ENCODE data around the gene FBXO8. TPM values are rescaled to one million over a fixed set of nuclear protein-coding genes. Genes with fewer than 3 reads are reported as not detected.

The FBXO8 gene
- total and polyA plus RNA-seq, 4 experiments from 2014 or later, result 10.8 to 32.2 (median 26.6) TPM

GRCh38 chr4:174230148-174230547, 53.3 kb downstream of the FBXO8 start:
- POLR2A ChIA-PET (ENCODE audit: partially characterized antibody), result no interaction called here
- H3K36me3 ChIP-seq (ENCODE audit: insufficient read depth, low read length), result no peaks in the 10 kb centered on the region
- H3K4me3 Mint-ChIP-seq, result no peak overlapping the region
- no peak overlapping the region for H3K4me3 ChIP-seq (ENCODE audit: low read length in 2 of 2)
- no peaks in the 10 kb centered on the region for H3K4me1 ChIP-seq (ENCODE audit: insufficient read depth, low read length)
- H3K27me3 ChIP-seq (ENCODE audit: insufficient read depth, low read length), result peaks cover 5% of the 10 kb centered on the region
- H3K36me3 Mint-ChIP-seq, result peaks cover 6 to 8% of the 10 kb centered on the region in 2 donors
- DNase-seq, result no peak
- intact Hi-C loops (cut with micrococcal nuclease), result no loop called here
- H3K9me3 Mint-ChIP-seq, result no peaks in the 10 kb centered on the region
- H3K4me1 Mint-ChIP-seq, result no peaks in the 10 kb centered on the region
- peaks cover 7 to 9% of the 10 kb centered on the region in 2 donors for H3K27me3 Mint-ChIP-seq
- H3K27ac Mint-ChIP-seq, result no peak overlapping the region
- H3K9me3 ChIP-seq (ENCODE audit: control insufficient read depth in 1 of 2, low read length in 2 of 2), result no peaks in the 10 kb centered on the region
- no peak overlapping the region for H3K27ac ChIP-seq (ENCODE audit: low read depth, low read length)
- CTCF ChIA-PET (ENCODE audit: partially characterized antibody), result interaction anchor here (0.8 kb wide), 1 partner anchor 10 kb away, joined by 3 read pairs; no protein-coding TSS in a partner anchor

- Histone ChIP-seq H3K27me3 (ENCODE audit: insufficient read depth, low read length) (peaks cover 5% of the 10 kb centered on the region), H3K4me1 (ENCODE audit: insufficient read depth, low read length) (no peaks in the 10 kb centered on the region), H3K9me3 (ENCODE audit: control insufficient read depth in 1 of 2, low read length in 2 of 2) (no peaks in the 10 kb centered on the region), H3K36me3 (ENCODE audit: insufficient read depth, low read length) (no peaks in the 10 kb centered on the region), H3K4me3 (ENCODE audit: low read length in 2 of 2) (no peak overlapping the region), H3K27ac (ENCODE audit: low read depth, low read length) (no peak overlapping the region)
- no peaks in the 10 kb centered on the region for H3K9me3 Mint-ChIP-seq
- H3K27ac Mint-ChIP-seq, result no peak overlapping the region
- ChIA-PET CTCF (ENCODE audit: partially characterized antibody) (interaction anchor here (0.8 kb wide), 1 partner anchor 9 kb away, joined by 3 read pairs; no protein-coding TSS in a partner anchor), POLR2A (ENCODE audit: partially characterized antibody) (no interaction called here)
- no peaks in the 10 kb centered on the region for H3K4me1 Mint-ChIP-seq
- peaks cover 3 to 4% of the 10 kb centered on the region in 2 donors for H3K36me3 Mint-ChIP-seq
- DNase-seq, result no peak
- H3K4me3 Mint-ChIP-seq, result no peak overlapping the region
- peaks cover 7 to 9% of the 10 kb centered on the region in 2 donors for H3K27me3 Mint-ChIP-seq
- intact Hi-C loops (cut with micrococcal nuclease), result no loop called here
Observed at GRCh38 chr4:174228988-174229387, 54.5 kb downstream of the FBXO8 start.

- Histone ChIP-seq H3K4me1 (ENCODE audit: insufficient read depth, low read length) (no peaks in the 10 kb centered on the region), H3K36me3 (ENCODE audit: insufficient read depth, low read length) (no peaks in the 10 kb centered on the region), H3K4me3 (ENCODE audit: low read length in 2 of 2) (no peak overlapping the region), H3K27ac (ENCODE audit: low read depth, low read length) (no peak overlapping the region), H3K9me3 (ENCODE audit: control insufficient read depth in 1 of 2, low read length in 2 of 2) (no peaks in the 10 kb centered on the region), H3K27me3 (ENCODE audit: insufficient read depth, low read length) (peaks cover 5% of the 10 kb centered on the region)
- Mint-ChIP-seq H3K36me3 (no peaks in the 10 kb centered on the region), H3K27ac (no peak overlapping the region), H3K4me3 (no peak overlapping the region), H3K4me1 (no peaks in the 10 kb centered on the region), H3K27me3 (peaks cover 8 to 12% of the 10 kb centered on the region in 2 donors), H3K9me3 (no peaks in the 10 kb centered on the region)
- ChIA-PET POLR2A (ENCODE audit: partially characterized antibody) (no interaction called here), CTCF (ENCODE audit: partially characterized antibody) (interaction anchor here (1.7 kb wide), 1 partner anchor 9 kb away, joined by 3 read pairs; no protein-coding TSS in a partner anchor)
- no peak for DNase-seq
- intact Hi-C loops (cut with micrococcal nuclease), result no loop called here
Observed at GRCh38 chr4:174225349-174226049, 58.0 kb downstream of the FBXO8 start.

- no peaks in the 10 kb centered on the region for H3K9me3 Mint-ChIP-seq
- CTCF ChIA-PET (ENCODE audit: partially characterized antibody), result interaction anchor here (0.8 to 1.9 kb wide), 2 partner anchors 94 to 1929 kb away, joined by 3 to 7 read pairs; no protein-coding TSS in a partner anchor
Observed at GRCh38 chr4:174224550-174224949, 58.9 kb downstream of the FBXO8 start.

GRCh38 chr4:174222266-174222872, 61.1 kb downstream of the FBXO8 start:
- Histone ChIP-seq H3K4me3 (ENCODE audit: low read length in 2 of 2) (no peak overlapping the region), H3K27me3 (ENCODE audit: insufficient read depth, low read length) (peaks cover 13% of the 10 kb centered on the region), H3K4me1 (ENCODE audit: insufficient read depth, low read length) (peaks cover 9% of the 10 kb centered on the region), H3K27ac (ENCODE audit: low read depth, low read length) (no peak overlapping the region), H3K36me3 (ENCODE audit: insufficient read depth, low read length) (no peaks in the 10 kb centered on the region), H3K9me3 (ENCODE audit: control insufficient read depth in 1 of 2, low read length in 2 of 2) (no peaks in the 10 kb centered on the region)
- CTCF ChIA-PET (ENCODE audit: partially characterized antibody), result interaction anchor here (0.7 to 3.9 kb wide), 10 partner anchors 9 to 820 kb away, joined by 3 to 31 read pairs (median 4); no protein-coding TSS in a partner anchor
- Mint-ChIP-seq H3K27me3 (peaks cover 19 to 26% of the 10 kb centered on the region in 2 donors), H3K27ac (no peak overlapping the region), H3K9me3 (no peaks in the 10 kb centered on the region), H3K36me3 (no peaks in the 10 kb centered on the region), H3K4me3 (no peak overlapping the region), H3K4me1 (peaks cover 5 to 10% (median 10%) of the 10 kb centered on the region in 4 donors)
- POLR2A ChIA-PET (ENCODE audit: partially characterized antibody), result no interaction called here
- peak in 1 of 5 donors; percentile 18 for DNase-seq
- intact Hi-C loops (cut with micrococcal nuclease), result loop anchor here (1.0 to 5.0 kb wide), 3 partner anchors 60 to 410 kb away; partner anchors contain the start of genes CEP44 and FBXO8

More at GRCh38 chr4:174224550-174224949, 58.9 kb downstream of the FBXO8 start:
- Histone ChIP-seq H3K36me3 (ENCODE audit: insufficient read depth, low read length) (no peaks in the 10 kb centered on the region), H3K4me1 (ENCODE audit: insufficient read depth, low read length) (no peaks in the 10 kb centered on the region), H3K27ac (ENCODE audit: low read depth, low read length) (no peak overlapping the region), H3K9me3 (ENCODE audit: control insufficient read depth in 1 of 2, low read length in 2 of 2) (no peaks in the 10 kb centered on the region), H3K4me3 (ENCODE audit: low read length in 2 of 2) (no peak overlapping the region), H3K27me3 (ENCODE audit: insufficient read depth, low read length) (peaks cover 5% of the 10 kb centered on the region)
- POLR2A ChIA-PET (ENCODE audit: partially characterized antibody), result no interaction called here
- peaks cover 9 to 14% of the 10 kb centered on the region in 2 donors for H3K27me3 Mint-ChIP-seq
- no peak for DNase-seq
- no peak overlapping the region for H3K4me3 Mint-ChIP-seq
- no peaks in the 10 kb centered on the region for H3K4me1 Mint-ChIP-seq
- intact Hi-C loops (cut with micrococcal nuclease), result loop anchor here (5.0 kb wide), 2 partner anchors 58 to 408 kb away; partner anchors contain the start of genes CEP44 and FBXO8
- no peaks in the 10 kb centered on the region for H3K36me3 Mint-ChIP-seq
- H3K27ac Mint-ChIP-seq, result no peak overlapping the region

GRCh38 chr4:174218127-174218790, 65.2 kb downstream of the FBXO8 start:
- Mint-ChIP-seq H3K4me3 (peak overlapping the region in 7 of 8 donors; percentile 3 to 76 (median 69)), H3K4me1 (peaks cover 26 to 44% (median 38%) of the 10 kb centered on the region in 4 donors), H3K9me3 (peaks cover 0 to 11% (median 5%) of the 10 kb centered on the region in 8 donors), H3K36me3 (no peaks in the 10 kb centered on the region), H3K27me3 (peaks cover 47 to 51% of the 10 kb centered on the region in 2 donors), H3K27ac (peak overlapping the region in 2 of 7 donors; percentile 8 to 25)
- H3K4me3 ChIP-seq (ENCODE audit: low read length in 2 of 2), result no peak overlapping the region
- intact Hi-C loops (cut with micrococcal nuclease), result loop anchor here (10.0 kb wide), 1 partner anchor 683 kb away; the partner anchor contains the start of gene HAND2
- ChIA-PET POLR2A (ENCODE audit: partially characterized antibody) (interaction anchor here (0.9 kb wide), 1 partner anchor 66 kb away, joined by 3 read pairs; the partner anchor contains the start of gene CEP44), CTCF (ENCODE audit: partially characterized antibody) (no interaction called here)
- H3K36me3 ChIP-seq (ENCODE audit: insufficient read depth, low read length), result no peaks in the 10 kb centered on the region
- H3K4me1 ChIP-seq (ENCODE audit: insufficient read depth, low read length), result peaks cover 41% of the 10 kb centered on the region
- no peak overlapping the region for H3K27ac ChIP-seq (ENCODE audit: low read depth, low read length)
- H3K27me3 ChIP-seq (ENCODE audit: insufficient read depth, low read length), result peaks cover 48% of the 10 kb centered on the region
- H3K9me3 ChIP-seq (ENCODE audit: control insufficient read depth in 1 of 2, low read length in 2 of 2), result no peaks in the 10 kb centered on the region
- no peak for DNase-seq

Measured in CD4-positive, alpha-beta memory T cell (primary cell).